ENCODE results near the gene TUT7.

DNA sequence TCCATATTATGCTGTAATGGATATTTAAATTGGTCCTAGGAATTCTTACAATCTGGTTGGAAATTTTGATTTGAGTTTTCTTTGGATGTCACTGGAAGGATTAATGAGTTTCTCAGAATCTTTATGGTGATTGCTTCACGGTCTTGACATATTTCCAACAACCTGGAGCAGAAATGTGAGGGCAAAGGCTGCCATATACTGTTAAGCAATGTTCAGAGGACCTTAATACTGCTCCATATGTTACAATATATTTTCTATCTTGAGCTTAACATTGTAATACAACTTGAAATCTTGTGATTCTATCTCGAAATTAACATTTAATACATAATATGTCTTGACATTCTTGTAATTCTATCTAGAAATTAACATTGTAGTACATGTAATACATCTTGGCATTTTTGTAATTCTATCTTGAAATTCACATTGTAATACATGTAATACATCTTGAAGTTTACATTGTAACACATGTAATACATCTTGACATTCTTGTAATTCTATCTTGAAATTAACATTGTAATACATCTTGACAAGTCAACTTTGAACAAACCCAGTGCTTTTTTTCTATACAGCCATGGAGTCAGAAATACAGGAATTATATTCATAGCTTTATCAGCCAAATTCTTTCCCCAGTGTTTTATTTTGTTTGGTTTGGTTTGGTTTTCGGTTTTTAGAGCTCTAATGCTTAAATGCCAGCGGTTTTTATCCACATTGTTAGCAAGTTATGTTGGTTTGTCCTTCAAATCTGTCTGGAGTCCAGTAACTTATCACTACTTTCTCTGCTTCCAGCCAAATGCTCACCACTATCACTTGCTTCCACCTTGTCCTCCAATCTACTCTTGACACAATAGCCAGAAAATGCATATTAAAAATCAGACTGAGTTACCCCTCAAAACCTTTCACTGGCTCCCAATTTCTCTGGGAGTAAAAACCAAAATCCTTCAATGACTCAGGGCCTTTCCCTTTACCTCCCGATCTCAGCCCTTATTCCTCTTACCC is 3.0 kb upstream of the TUT7 start:
- TF ChIP-seq, protein P1, sequence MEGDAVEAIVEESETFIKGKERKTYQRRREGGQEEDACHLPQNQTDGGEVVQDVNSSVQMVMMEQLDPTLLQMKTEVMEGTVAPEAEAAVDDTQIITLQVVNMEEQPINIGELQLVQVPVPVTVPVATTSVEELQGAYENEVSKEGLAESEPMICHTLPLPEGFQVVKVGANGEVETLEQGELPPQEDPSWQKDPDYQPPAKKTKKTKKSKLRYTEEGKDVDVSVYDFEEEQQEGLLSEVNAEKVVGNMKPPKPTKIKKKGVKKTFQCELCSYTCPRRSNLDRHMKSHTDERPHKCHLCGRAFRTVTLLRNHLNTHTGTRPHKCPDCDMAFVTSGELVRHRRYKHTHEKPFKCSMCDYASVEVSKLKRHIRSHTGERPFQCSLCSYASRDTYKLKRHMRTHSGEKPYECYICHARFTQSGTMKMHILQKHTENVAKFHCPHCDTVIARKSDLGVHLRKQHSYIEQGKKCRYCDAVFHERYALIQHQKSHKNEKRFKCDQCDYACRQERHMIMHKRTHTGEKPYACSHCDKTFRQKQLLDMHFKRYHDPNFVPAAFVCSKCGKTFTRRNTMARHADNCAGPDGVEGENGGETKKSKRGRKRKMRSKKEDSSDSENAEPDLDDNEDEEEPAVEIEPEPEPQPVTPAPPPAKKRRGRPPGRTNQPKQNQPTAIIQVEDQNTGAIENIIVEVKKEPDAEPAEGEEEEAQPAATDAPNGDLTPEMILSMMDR (conservative IDR thresholded peaks at IDR 0.05; ENCODE audit: low read depth, low read length), result no peak
- no peak for TF ChIP-seq POLR2A (IDR thresholded peaks at IDR 0.05; ENCODE audit: low read depth, low read length)
- no peak for TF ChIP-seq CEBPB (IDR thresholded peaks at IDR 0.05; ENCODE audit: low read depth, low read length)
- no peak for TF ChIP-seq CHD1 (IDR thresholded peaks at IDR 0.05; ENCODE audit: low read depth, low read length)
